NCI-H1417 (cell line): Measurements from ENCODE around the gene ZNF143.
"Not testable (repeated sequence)": the region's sequence is repeated elsewhere in the genome, so short reads cannot be mapped to it uniquely, and the experiment has no call there.

Experiments
- DNase-seq, 3 experiments: peaks; one replicate each; lab custom pipeline; 2025; lab: John Stamatoyannopoulos, UW

ZNF143 gene

GRCh38 chr11:9549216-9549615, 88.4 kb downstream of the ZNF143 start:
- not testable (repeated sequence) for DNase-seq

GRCh38 chr11:9550191-9550628, 89.4 kb downstream of the ZNF143 start:
- DNase-seq, result no peak

GRCh38 chr11:9561279-9561982, 100.6 kb downstream of the ZNF143 start:
- no peak for DNase-seq

GRCh38 chr11:9562716-9563115, 101.9 kb downstream of the ZNF143 start:
- no peak for DNase-seq

GRCh38 chr11:9563196-9563730, 102.5 kb downstream of the ZNF143 start:
- no peak for DNase-seq

- peak in 2 of 3 experiments; percentile 64 to 91 for DNase-seq
Observed at GRCh38 chr11:9565822-9566560, 105.2 kb downstream of the ZNF143 start.

- DNase-seq, result no peak
Observed at GRCh38 chr11:9566561-9567063, 105.8 kb downstream of the ZNF143 start.

- no peak for DNase-seq
Observed at GRCh38 chr11:9567401-9567800, 106.6 kb downstream of the ZNF143 start.

GRCh38 chr11:9568161-9568853, 107.5 kb downstream of the ZNF143 start:
- DNase-seq, result peak in 1 of 3 experiments; percentile 31

GRCh38 chr11:9568854-9569587, 108.2 kb downstream of the ZNF143 start:
- peak; percentile 51 to 78 (median 67) for DNase-seq

GRCh38 chr11:9569588-9570164, 108.9 kb downstream of the ZNF143 start:
- DNase-seq, result peak in 2 of 3 experiments; percentile 29 to 52

- no peak for DNase-seq
Observed at GRCh38 chr11:9570313-9571025, 109.7 kb downstream of the ZNF143 start.

- DNase-seq, result no peak
Observed at GRCh38 chr11:9571071-9571762, 110.4 kb downstream of the ZNF143 start.

- peak in 1 of 3 experiments; percentile 44 for DNase-seq
Observed at GRCh38 chr11:9571763-9572115, 110.9 kb downstream of the ZNF143 start.

GRCh38 chr11:9573052-9573774, 112.4 kb downstream of the ZNF143 start, which contains the start of gene WEE1:
TSS of gene WEE1 (plus strand) at chr11:9573670. CDS start at chr11:9573934, 264 bp downstream.
- DNase-seq, result peak; percentile 99 to 100 (median 99)

GRCh38 chr11:9573775-9574621, 113.2 kb downstream of the ZNF143 start:
- DNase-seq, result peak; percentile 48 to 56 (median 52)

GRCh38 chr11:9574622-9575259, 113.9 kb downstream of the ZNF143 start:
- DNase-seq, result peak in 2 of 3 experiments; percentile 36 to 55
